ENCODE results near the gene TRIM71. TPM values are rescaled to one million over a fixed set of nuclear protein-coding genes. Genes with fewer than 3 reads are reported as not detected.
"Not testable (repeated sequence)": the region's sequence is repeated elsewhere in the genome, so short reads cannot be mapped to it uniquely, and the experiment has no call there.

The TRIM71 gene
- total RNA-seq, 1 experiment from 2014 or later, result 0.18 TPM

DNA sequence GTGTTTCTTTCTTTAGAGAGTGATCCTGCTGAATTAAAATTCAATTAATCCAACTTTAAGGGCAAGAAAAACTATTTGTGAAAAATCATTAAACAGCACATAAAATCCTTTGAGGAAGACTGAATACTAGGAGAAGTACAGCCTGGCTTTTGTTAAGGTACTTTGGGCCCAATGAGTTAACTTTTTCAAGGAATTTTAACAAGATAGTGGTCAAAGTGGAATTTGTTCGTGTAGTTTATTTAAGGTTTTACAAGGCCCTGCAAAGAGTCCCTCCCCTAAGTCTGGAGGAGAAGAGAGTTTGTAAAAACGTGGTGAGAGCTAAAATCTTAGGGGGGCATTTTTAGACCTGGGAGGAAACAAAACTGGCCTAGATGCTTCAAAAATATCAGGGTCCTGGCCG lies 26.0 kb upstream of the TRIM71 start:
- Histone ChIP-seq H3K27ac (ENCODE audit: low read length) (no peak overlapping the region), H3K4me1 (ENCODE audit: control insufficient read depth, insufficient read depth, low read length) (no peaks in the 10 kb centered on the region), H3K36me3 (ENCODE audit: control insufficient read depth, insufficient read depth, low read length) (no peaks in the 10 kb centered on the region), H3K27me3 (ENCODE audit: control insufficient read depth, insufficient read depth, low read length) (no peaks in the 10 kb centered on the region), H3K9me3 (ENCODE audit: control insufficient read depth, insufficient read depth, low read depth, low read length) (no peaks in the 10 kb centered on the region), H3K4me3 (ENCODE audit: low read depth in 2 of 2, low read length in 2 of 2) (no peak overlapping the region)
- ChIA-PET POLR2A (interaction anchor here (0.6 to 0.7 kb wide), 2 partner anchors 56 to 72 kb away, joined by 3 read pairs; no protein-coding TSS in a partner anchor), CTCF (no interaction called here)
- DNase-seq (ENCODE audit: low read depth, low spot score) (no peak), ATAC-seq (no peak)
- TF ChIP-seq TCF7L2 (IDR thresholded peaks at IDR 0.05; ENCODE audit: low read depth, low read length) (no peak), SIN3A (IDR thresholded peaks at IDR 0.05; ENCODE audit: borderline replicate concordance, insufficient read depth, low read depth, low read length) (no peak), POLR2AphosphoS5 (IDR thresholded peaks at IDR 0.05; ENCODE audit: low read depth, low read length) (no peak)
- TF ChIP-seq, protein P1, sequence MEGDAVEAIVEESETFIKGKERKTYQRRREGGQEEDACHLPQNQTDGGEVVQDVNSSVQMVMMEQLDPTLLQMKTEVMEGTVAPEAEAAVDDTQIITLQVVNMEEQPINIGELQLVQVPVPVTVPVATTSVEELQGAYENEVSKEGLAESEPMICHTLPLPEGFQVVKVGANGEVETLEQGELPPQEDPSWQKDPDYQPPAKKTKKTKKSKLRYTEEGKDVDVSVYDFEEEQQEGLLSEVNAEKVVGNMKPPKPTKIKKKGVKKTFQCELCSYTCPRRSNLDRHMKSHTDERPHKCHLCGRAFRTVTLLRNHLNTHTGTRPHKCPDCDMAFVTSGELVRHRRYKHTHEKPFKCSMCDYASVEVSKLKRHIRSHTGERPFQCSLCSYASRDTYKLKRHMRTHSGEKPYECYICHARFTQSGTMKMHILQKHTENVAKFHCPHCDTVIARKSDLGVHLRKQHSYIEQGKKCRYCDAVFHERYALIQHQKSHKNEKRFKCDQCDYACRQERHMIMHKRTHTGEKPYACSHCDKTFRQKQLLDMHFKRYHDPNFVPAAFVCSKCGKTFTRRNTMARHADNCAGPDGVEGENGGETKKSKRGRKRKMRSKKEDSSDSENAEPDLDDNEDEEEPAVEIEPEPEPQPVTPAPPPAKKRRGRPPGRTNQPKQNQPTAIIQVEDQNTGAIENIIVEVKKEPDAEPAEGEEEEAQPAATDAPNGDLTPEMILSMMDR (IDR thresholded peaks at IDR 0.05), result no peak
- TF ChIP-seq, protein P2, sequence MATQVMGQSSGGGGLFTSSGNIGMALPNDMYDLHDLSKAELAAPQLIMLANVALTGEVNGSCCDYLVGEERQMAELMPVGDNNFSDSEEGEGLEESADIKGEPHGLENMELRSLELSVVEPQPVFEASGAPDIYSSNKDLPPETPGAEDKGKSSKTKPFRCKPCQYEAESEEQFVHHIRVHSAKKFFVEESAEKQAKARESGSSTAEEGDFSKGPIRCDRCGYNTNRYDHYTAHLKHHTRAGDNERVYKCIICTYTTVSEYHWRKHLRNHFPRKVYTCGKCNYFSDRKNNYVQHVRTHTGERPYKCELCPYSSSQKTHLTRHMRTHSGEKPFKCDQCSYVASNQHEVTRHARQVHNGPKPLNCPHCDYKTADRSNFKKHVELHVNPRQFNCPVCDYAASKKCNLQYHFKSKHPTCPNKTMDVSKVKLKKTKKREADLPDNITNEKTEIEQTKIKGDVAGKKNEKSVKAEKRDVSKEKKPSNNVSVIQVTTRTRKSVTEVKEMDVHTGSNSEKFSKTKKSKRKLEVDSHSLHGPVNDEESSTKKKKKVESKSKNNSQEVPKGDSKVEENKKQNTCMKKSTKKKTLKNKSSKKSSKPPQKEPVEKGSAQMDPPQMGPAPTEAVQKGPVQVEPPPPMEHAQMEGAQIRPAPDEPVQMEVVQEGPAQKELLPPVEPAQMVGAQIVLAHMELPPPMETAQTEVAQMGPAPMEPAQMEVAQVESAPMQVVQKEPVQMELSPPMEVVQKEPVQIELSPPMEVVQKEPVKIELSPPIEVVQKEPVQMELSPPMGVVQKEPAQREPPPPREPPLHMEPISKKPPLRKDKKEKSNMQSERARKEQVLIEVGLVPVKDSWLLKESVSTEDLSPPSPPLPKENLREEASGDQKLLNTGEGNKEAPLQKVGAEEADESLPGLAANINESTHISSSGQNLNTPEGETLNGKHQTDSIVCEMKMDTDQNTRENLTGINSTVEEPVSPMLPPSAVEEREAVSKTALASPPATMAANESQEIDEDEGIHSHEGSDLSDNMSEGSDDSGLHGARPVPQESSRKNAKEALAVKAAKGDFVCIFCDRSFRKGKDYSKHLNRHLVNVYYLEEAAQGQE (IDR thresholded peaks at IDR 0.05; ENCODE audit: insufficient read depth in 1 of 2, low read depth in 2 of 2, low read length in 1 of 2), result no peak
- in situ Hi-C loops (cut with HindIII; ENCODE audit: low pct_unique_long_range_greater_than_20kb, low sequenced_read_pairs), result no loop called here
- intact Hi-C loops (cut with micrococcal nuclease; ENCODE audit: unreplicated experiment), result no loop called here
- no TSS peak for BruUV-seq (replicated peaks)

DNA sequence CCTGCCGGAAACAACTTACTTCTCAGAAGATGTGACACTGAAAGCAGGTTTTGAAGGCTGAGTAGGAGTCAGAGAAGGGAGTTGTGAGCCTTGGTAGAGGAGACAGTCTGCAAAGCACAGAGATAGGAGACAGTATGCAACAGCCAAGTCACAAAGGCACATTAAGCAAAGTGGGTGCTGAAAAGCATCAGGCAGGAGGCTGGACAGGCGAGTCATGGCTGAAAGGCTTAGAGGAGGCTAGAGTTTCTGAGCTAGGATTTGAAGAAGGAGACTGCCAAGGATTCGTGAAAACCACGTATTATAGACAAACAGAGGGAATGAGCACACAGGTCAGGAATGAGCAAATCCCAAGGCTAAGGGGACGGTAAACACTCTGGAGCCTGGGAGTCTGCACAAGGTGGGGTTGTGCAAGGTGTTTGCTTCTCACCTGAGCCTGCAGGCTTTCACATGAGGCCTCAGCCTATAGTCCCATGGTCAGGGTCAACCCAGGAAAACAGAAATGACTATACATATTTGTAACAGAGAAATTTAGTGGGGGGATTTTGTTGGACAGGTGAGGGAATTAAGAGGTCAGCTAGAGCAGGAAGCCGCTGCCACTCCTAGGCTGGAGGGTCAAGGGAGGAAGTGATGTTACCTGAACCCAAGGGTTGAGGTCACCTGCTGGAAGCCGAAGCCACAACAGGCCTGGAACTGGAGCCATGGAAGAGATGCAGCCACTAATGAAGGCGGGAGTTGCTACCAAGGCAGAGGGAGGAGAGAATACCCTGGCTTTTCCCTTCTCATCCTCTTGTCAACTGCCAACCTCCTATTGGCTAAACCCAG lies 23.1 kb upstream of the TRIM71 start:
- in situ Hi-C loops (cut with HindIII; ENCODE audit: low pct_unique_long_range_greater_than_20kb, low sequenced_read_pairs), result no loop called here
- no peak overlapping the region for H3K4me3 ChIP-seq (ENCODE audit: low read depth in 2 of 2, low read length in 2 of 2)
- H3K27me3 ChIP-seq (ENCODE audit: control insufficient read depth, insufficient read depth, low read length), result no peaks in the 10 kb centered on the region
- no peaks in the 10 kb centered on the region for H3K9me3 ChIP-seq (ENCODE audit: control insufficient read depth, insufficient read depth, low read depth, low read length)
- H3K36me3 ChIP-seq (ENCODE audit: control insufficient read depth, insufficient read depth, low read length), result no peaks in the 10 kb centered on the region
- DNase-seq (ENCODE audit: low read depth, low spot score), result no peak
- intact Hi-C loops (cut with micrococcal nuclease; ENCODE audit: unreplicated experiment), result no loop called here
- no TSS peak for BruUV-seq (replicated peaks)
- H3K4me1 ChIP-seq (ENCODE audit: control insufficient read depth, insufficient read depth, low read length), result no peaks in the 10 kb centered on the region
- TF ChIP-seq SIN3A (IDR thresholded peaks at IDR 0.05; ENCODE audit: borderline replicate concordance, insufficient read depth, low read depth, low read length), result no peak
- ChIA-PET POLR2A (no interaction called here), CTCF (no interaction called here)
- no peak; the same call in 1 of the 2 replicates for ATAC-seq
- no peak overlapping the region for H3K27ac ChIP-seq (ENCODE audit: low read length)

DNA sequence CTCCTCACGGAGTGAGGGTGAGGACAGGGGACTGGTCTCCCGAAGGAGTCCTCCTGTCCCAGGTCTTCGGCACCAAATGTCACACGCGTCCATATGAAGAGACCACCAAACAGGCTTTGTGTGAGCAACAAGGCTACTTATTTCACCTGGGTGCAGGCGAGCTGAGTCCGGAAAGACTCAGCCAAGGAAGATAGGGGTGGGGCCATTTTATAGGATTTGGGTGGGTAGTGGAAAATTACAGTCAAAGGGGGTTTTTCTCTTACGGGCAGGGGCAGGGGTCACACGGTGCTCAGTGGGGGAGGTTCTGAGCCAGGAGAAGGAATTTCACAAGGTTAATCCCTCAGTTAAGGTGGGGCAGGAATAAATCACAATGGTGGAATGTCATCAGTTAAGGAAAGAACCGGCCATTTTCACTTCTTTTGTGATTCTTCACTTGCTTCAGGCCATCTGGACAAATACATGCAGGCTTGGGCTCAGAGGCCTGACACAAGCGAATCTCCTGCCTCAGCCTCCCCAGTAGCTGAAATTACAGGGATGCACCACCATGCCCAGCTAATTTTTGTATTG lies 21.3 kb upstream of the TRIM71 start:
- H3K4me3 ChIP-seq (ENCODE audit: low read depth in 2 of 2, low read length in 2 of 2); H3K27ac ChIP-seq (ENCODE audit: low read length); DNase-seq (ENCODE audit: low read depth, low spot score); H3K4me1 ChIP-seq (ENCODE audit: control insufficient read depth, insufficient read depth, low read length); POLR2A ChIA-PET; H3K9me3 ChIP-seq (ENCODE audit: control insufficient read depth, insufficient read depth, low read depth, low read length); intact Hi-C loops (cut with micrococcal nuclease; ENCODE audit: unreplicated experiment); H3K36me3 ChIP-seq (ENCODE audit: control insufficient read depth, insufficient read depth, low read length); ATAC-seq; in situ Hi-C loops (cut with HindIII; ENCODE audit: low pct_unique_long_range_greater_than_20kb, low sequenced_read_pairs); BruUV-seq (replicated peaks); H3K27me3 ChIP-seq (ENCODE audit: control insufficient read depth, insufficient read depth, low read length); CTCF ChIA-PET: not testable (repeated sequence)

Measured in Panc1 (cell line).